Fibroblast of mammary gland (primary cell): ENCODE data around the gene HSF4.

Experiments used
- DNase-seq: peaks from one replicate; pipeline ENCODE4 v3.0.0-alpha.2; 2010; ENCODE audit warnings: low read depth
- H3K4me3 ChIP-seq: 2 replicates; pipeline ENCODE4 v1.5.1; 2011; ENCODE audit warnings: low read depth, mild to moderate bottlenecking, low read length, moderate library complexity; ENCODE audit not compliant: control insufficient read depth
- CTCF ChIP-seq: conservative IDR thresholded peaks from 2 replicates; pipeline ENCODE4 v1.5.1; 2011; ENCODE audit warnings: low read depth, low read length, inconsistent platforms; ENCODE audit not compliant: control insufficient read depth, insufficient read depth

HSF4 gene

GRCh38 chr16:67181346-67181745 lies 16.8 kb downstream of the HSF4 start:
- no peak for TF ChIP-seq CTCF
- H3K4me3 ChIP-seq = peak overlapping the region; percentile 23
- DNase-seq = peak; percentile 95

- DNase-seq = no peak
- H3K4me3 ChIP-seq = peak overlapping the region; percentile 69
- no peak for TF ChIP-seq CTCF
Observed at GRCh38 chr16:67182288-67182687, 17.7 kb downstream of the HSF4 start.

GRCh38 chr16:67183284-67183626 lies 18.7 kb downstream of the HSF4 start:
- H3K4me3 ChIP-seq = peak overlapping the region; percentile 69
- no peak for TF ChIP-seq CTCF
- no peak for DNase-seq

GRCh38 chr16:67183627-67184452 lies 19.3 kb downstream of the HSF4 start, which contains the start of gene MATCAP1:
Gene MATCAP1 (minus strand): TSS chr16:67183963. CDS start chr16:67180610, 3,353 bp downstream.
- DNase-seq = peak; percentile 98
- peak within 1 kb of the TSS; percentile 69 for H3K4me3 ChIP-seq
- no peak for TF ChIP-seq CTCF

- no peak for TF ChIP-seq CTCF
- DNase-seq = no peak
- H3K4me3 ChIP-seq = peak overlapping the region; percentile 69
Observed at GRCh38 chr16:67184453-67184994, 20.0 kb downstream of the HSF4 start.

GRCh38 chr16:67184995-67185650 lies 20.6 kb downstream of the HSF4 start:
- DNase-seq = peak; percentile 90
- H3K4me3 ChIP-seq = no peak overlapping the region
- peak; percentile 84 for TF ChIP-seq CTCF
